GM12872 (cell line): Measurements from ENCODE around the gene PRG2.

Experiments used
- TF ChIP-seq, protein P1 (sequence below): IDR thresholded peaks from 3 replicates; pipeline ENCODE4 v1.5.1; 2011; ENCODE audit warnings: low read depth, mild to moderate bottlenecking, low read length, moderate library complexity; ENCODE audit not compliant: insufficient read depth

PRG2 gene

DNA sequence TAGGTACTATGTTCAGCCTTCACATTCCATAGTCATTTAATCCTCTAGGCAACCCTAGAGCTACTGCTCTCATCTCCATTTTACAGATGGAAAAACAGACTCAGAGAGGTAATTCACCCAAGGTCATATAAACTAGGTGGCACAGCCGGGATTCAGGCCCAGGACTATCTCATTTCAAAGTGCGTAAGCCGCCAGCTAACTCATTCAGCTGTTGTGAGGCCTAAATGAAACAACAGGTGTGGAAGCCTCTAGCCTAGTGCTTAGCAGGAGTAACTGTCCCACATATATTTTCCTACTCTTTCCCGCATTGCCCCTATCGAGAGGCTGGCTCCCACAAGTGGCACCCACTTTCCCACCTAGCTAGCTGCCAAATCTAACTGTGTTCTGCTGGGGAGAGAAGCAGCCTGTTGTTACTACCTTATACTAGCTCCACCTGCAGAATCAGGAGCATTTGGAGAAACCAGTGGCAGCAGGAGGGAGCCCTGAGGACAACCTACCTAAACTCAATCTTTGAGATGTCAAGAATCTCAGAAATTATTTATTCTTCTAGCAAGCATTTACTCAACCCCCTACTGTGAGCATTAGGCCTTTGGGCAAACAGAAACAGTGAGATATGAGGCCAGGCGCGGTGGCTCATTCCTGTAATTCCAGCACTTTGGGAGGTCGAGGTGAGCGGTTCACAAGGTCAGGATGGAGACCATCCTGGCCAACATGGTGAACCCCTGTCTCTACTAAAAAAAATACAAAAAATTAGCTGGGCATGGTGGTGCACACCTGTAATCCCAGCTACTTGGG lies 30.4 kb downstream of the PRG2 start:
- TF ChIP-seq, protein P1, sequence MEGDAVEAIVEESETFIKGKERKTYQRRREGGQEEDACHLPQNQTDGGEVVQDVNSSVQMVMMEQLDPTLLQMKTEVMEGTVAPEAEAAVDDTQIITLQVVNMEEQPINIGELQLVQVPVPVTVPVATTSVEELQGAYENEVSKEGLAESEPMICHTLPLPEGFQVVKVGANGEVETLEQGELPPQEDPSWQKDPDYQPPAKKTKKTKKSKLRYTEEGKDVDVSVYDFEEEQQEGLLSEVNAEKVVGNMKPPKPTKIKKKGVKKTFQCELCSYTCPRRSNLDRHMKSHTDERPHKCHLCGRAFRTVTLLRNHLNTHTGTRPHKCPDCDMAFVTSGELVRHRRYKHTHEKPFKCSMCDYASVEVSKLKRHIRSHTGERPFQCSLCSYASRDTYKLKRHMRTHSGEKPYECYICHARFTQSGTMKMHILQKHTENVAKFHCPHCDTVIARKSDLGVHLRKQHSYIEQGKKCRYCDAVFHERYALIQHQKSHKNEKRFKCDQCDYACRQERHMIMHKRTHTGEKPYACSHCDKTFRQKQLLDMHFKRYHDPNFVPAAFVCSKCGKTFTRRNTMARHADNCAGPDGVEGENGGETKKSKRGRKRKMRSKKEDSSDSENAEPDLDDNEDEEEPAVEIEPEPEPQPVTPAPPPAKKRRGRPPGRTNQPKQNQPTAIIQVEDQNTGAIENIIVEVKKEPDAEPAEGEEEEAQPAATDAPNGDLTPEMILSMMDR = no peak

DNA sequence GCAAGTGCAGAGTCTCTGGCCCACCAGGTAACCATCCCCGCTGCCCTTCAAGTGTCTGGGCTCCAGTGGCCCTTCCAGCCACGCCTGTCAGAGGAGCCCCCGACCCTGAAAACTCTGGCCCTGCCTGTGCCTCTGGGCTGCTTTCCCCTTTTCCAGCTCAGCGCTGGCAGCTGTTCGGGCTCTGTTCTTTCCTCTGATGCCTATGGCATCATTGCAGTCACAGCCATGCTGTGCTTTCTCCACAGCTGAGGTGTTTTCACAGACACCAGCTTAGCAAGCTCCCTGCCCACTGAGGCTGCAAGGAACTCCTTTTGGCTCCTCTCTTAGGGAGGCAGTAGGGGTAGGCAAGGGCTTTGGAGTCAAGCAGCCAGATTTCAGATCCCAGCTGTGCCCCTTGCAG lies 31.1 kb downstream of the PRG2 start:
- TF ChIP-seq, protein P1 = no peak

DNA sequence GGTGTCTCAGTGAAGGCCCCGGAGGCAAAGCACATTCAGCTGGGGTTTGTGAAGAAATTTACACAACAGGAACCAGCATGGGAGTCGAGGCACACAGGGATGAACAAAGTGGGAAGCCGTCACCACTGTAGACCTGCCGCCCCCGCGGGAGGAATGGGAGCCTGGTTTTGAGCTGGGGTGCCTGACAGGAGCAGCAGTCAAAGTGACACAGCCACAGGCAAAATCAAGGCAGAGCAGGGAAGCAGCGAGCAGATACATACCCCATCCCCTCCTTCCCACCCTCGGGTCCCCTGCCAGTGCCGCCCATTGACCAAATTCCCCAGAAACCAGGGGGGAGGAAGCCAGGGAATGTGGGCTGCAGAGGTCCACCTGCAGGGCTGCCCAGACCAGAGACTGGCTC lies 31.5 kb downstream of the PRG2 start:
- TF ChIP-seq, protein P1 = no peak

DNA sequence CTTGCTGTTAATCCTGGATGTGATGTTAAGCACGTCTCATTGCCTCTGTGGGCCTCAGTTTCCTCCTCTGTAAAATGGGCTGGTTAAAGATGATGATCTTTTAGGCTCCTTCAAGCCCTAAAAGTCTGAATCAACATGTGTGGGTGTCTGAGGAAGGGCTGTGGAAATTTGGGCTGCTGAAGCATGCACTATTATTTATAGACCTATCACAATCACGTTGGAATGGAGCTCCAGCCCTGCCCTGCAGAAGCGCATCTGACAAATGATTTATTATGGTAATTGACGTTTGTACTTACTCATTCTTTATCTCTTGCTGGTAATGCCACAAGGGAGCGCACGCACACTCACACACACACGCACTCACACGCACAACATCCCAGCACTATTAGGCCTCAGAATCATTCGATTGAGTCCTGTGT lies 31.9 kb downstream of the PRG2 start:
- TF ChIP-seq, protein P1 = no peak

DNA sequence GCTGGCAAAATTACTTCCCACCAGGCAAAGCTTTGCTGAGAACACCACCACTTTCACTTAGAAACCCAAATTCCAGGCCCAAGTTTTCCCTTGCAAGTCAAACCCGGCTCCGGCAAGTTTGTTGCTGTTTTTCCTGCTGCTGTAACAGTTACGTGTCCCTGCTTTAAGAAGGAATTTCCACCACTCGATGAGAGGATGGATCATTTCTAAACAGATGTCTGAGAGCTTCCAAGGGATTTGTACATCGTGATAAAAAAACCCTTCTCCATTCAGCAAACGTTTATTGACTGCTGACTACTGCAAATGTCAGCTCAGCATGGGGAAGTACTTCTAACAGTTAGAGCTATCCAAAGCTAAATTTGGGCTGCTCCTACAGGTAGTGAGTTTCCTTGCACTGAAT lies 32.6 kb downstream of the PRG2 start:
- TF ChIP-seq, protein P1 = no peak

DNA sequence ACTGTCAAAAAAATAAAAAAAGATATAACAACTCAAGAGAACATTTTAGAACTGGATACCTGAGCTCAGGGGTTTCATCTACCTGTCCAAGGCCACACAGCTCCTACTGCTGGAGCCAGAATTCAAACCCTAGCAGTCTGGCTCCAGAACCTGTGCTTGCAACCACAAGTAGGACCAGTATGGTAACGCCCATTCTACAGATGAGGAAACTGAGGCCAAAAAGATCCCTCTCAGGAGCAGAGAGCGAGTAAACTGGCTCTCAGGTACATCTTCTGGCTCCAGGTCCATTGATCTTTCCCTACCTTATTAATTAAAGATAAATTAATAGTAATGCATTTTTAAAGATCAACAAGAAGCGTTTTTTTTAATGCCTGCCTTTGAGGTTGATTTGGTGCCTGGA lies 33.1 kb downstream of the PRG2 start:
- TF ChIP-seq, protein P1 = no peak

DNA sequence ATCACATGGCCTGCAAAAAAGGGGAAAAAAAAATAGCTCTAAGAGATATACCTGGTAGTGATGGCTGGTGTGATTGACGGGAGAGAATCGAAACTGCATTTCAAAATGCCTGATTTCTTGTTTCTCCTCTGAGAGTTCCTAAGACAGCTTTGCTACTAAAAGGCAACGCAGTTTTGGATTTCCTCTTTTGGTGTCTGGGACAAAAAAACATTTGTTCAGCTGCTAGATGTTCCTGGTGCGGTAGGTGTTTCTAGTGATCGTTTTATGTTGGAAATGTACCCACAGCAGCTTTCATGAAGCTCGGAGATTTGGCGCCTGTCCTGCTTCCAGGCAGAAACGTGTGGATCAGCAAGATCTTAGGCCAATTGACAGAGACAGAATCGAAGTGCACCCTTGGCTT lies 34.2 kb downstream of the PRG2 start:
- TF ChIP-seq, protein P1 = no peak
